SK-N-SH (cell line): ENCODE results near the gene KRT39. TPM values are rescaled to one million over a fixed set of nuclear protein-coding genes. Genes with fewer than 3 reads are reported as not detected.

Experiments used
- CTCF ChIA-PET: fragments of 300-600, 350-600 bp; formaldehyde crosslinking; extraction: SDS; loops from one replicate; lab custom pipeline; 2021; lab: Yijun Ruan, JAX
- POLR2A ChIA-PET: fragments of 350-600 bp; sonication (Branson Sonifier 250); formaldehyde crosslinking; extraction: SDS; loops from one replicate; lab custom pipeline; 2020; ENCODE audit warnings: antibody characterized with exemption, inconsistent platforms; lab: Yijun Ruan, JAX
- DNase-seq: peaks from one replicate; pipeline ENCODE4 v3.0.0; 2012
- H2AFZ ChIP-seq: fragments of 200-600 bp; sonication (generic); 2 replicates; pipeline ENCODE4 v1.8.1; 2016; ENCODE audit warnings: antibody characterized with exemption, mild to moderate bottlenecking, low read depth
- H3F3A ChIP-seq: fragments of 200-600 bp; sonication (generic); replicated peaks from 2 replicates; pipeline ENCODE3; 2016; ENCODE audit warnings: antibody characterized with exemption, mild to moderate bottlenecking; ENCODE audit not compliant: insufficient read depth
- H3K27ac ChIP-seq, 2 experiments: fragments of 200-500 bp in 1 of 2; fragments of 200-600 bp in 1 of 2; sonication (Bioruptor generic) in 1 of 2; sonication (generic), shearing (Covaris generic) in 1 of 2; 2 replicates each; pipeline versions ENCODE4 v1.5.1 to v1.6.1; 2014 to 2016; ENCODE audit warnings: low read depth in 2 of 2, inconsistent platforms in 1 of 2, low read length in 1 of 2, mild to moderate bottlenecking in 1 of 2, mixed read lengths in 1 of 2
- H3K27me3 ChIP-seq: fragments of 200-600 bp; sonication (generic), shearing (Covaris generic); 2 replicates; pipeline ENCODE4 v1.6.1; 2016; ENCODE audit warnings: mixed run types; ENCODE audit not compliant: insufficient read depth
- H3K36me3 ChIP-seq, 2 experiments: fragments of 200-500 bp in 1 of 2; fragments of 200-600 bp in 1 of 2; sonication (Bioruptor generic) in 1 of 2; sonication (generic) in 1 of 2; replicated peaks in 1 of 2; 2 replicates each; pipeline versions ENCODE3 to v1.5.1; 2014 to 2016; ENCODE audit warnings: low read length in 1 of 2, mild to moderate bottlenecking in 1 of 2; ENCODE audit not compliant: insufficient read depth in 2 of 2, control insufficient read depth in 1 of 2
- H3K4me1 ChIP-seq, 2 experiments: fragments of 200-500 bp in 1 of 2; fragments of 200-600 bp in 1 of 2; sonication (Bioruptor generic) in 1 of 2; sonication (generic), shearing (Covaris generic) in 1 of 2; 2 replicates each; pipeline versions ENCODE4 v1.5.1 to v1.6.1; 2014 to 2016; ENCODE audit warnings: low read depth in 1 of 2, low read length in 1 of 2, mixed run types in 1 of 2; ENCODE audit not compliant: insufficient read depth in 2 of 2, control insufficient read depth in 1 of 2
- H3K4me2 ChIP-seq: fragments of 200-600 bp; sonication (generic), shearing (Covaris generic); 2 replicates; pipeline ENCODE4 v1.6.1; 2017; ENCODE audit warnings: mixed run types
- H3K4me3 ChIP-seq, 2 experiments: fragments of 200-500 bp in 1 of 2; fragments of 200-600 bp in 1 of 2; sonication (Bioruptor generic) in 1 of 2; sonication (generic), shearing (Covaris generic) in 1 of 2; 2 replicates each; pipeline versions ENCODE4 v1.5.1 to v1.8.1; 2014 to 2016; ENCODE audit warnings: low read depth in 2 of 2, inconsistent platforms in 1 of 2, low read length in 1 of 2, mild to moderate bottlenecking in 1 of 2, mixed read lengths in 1 of 2, moderate library complexity in 1 of 2
- H3K79me2 ChIP-seq: fragments of 200-600 bp; sonication (generic); 2 replicates; pipeline ENCODE4 v1.8.1; 2017; ENCODE audit warnings: mild to moderate bottlenecking; ENCODE audit not compliant: insufficient read depth
- H3K9ac ChIP-seq: fragments of 200-600 bp; sonication (generic); 2 replicates; pipeline ENCODE4 v1.6.1; 2017; ENCODE audit warnings: mixed run types
- H3K9me2 ChIP-seq: fragments of 200-600 bp; sonication (generic); 2 replicates; pipeline ENCODE4 v1.6.1; 2017; ENCODE audit warnings: mixed run types
- H3K9me3 ChIP-seq: fragments of 200-600 bp; sonication (generic); 2 replicates; pipeline ENCODE4 v1.6.1; 2017; ENCODE audit warnings: mixed run types, mild to moderate bottlenecking, moderate library complexity
- H4K20me1 ChIP-seq: fragments of 200-600 bp; sonication (generic); 2 replicates; pipeline ENCODE4 v1.6.1; 2017; ENCODE audit warnings: mild to moderate bottlenecking, mixed run types; ENCODE audit not compliant: insufficient read depth
- CHD2 ChIP-seq: fragments of 150-350 bp; IDR thresholded peaks from 2 replicates; pipeline ENCODE4 v1.6.1; 2018; ENCODE audit warnings: low read length; ENCODE audit not compliant: partially characterized antibody
- CTCF ChIP-seq: fragments of 200-600 bp; sonication (generic); IDR thresholded peaks from 2 replicates; pipeline ENCODE4 v1.6.1; 2017; ENCODE audit warnings: antibody characterized with exemption, mild to moderate bottlenecking, moderate library complexity
- ELF1 ChIP-seq: IDR thresholded peaks from 2 replicates; pipeline ENCODE4 v1.4.0; 2012
- FOSL2 ChIP-seq: IDR thresholded peaks from 2 replicates; pipeline ENCODE4 v1.4.0; 2012; ENCODE audit warnings: low read depth, mild to moderate bottlenecking, moderate library complexity, borderline replicate concordance
- GABPA ChIP-seq: IDR thresholded peaks from 2 replicates; pipeline ENCODE4 v1.4.0; 2012; ENCODE audit warnings: low read depth, mild to moderate bottlenecking
- IRF3 ChIP-seq: fragments of 150-350 bp; IDR thresholded peaks from 2 replicates; pipeline ENCODE4 v1.6.1; 2016; ENCODE audit warnings: mild to moderate bottlenecking, low read depth, low read length
- JUND ChIP-seq: IDR thresholded peaks from 2 replicates; pipeline ENCODE4 v1.4.0; 2012
- MAX ChIP-seq: IDR thresholded peaks from 2 replicates; pipeline ENCODE4 v1.4.0; 2012; ENCODE audit warnings: low read depth
- MEF2A ChIP-seq: IDR thresholded peaks from 2 replicates; pipeline ENCODE4 v1.4.0; 2012; ENCODE audit warnings: low read depth, borderline replicate concordance
- NFIC ChIP-seq: IDR thresholded peaks from 2 replicates; pipeline ENCODE4 v1.4.0; 2012; ENCODE audit warnings: borderline replicate concordance
- NRF1 ChIP-seq: IDR thresholded peaks from 2 replicates; pipeline ENCODE4 v1.6.1; 2012; ENCODE audit warnings: low read depth, mild to moderate bottlenecking, low read length
- POLR2AphosphoS5 ChIP-seq: IDR thresholded peaks from 2 replicates; pipeline ENCODE4 v1.6.1; 2012; ENCODE audit warnings: low read depth, low read length
- RAD21 ChIP-seq: IDR thresholded peaks from 2 replicates; pipeline ENCODE4 v1.6.1; 2012; ENCODE audit warnings: mild to moderate bottlenecking, low read length
- RCOR1 ChIP-seq: fragments of 150-350 bp; IDR thresholded peaks from 2 replicates; pipeline ENCODE4 v1.6.1; 2017; ENCODE audit warnings: antibody characterized with exemption, low read length
- RFX5 ChIP-seq: IDR thresholded peaks from 2 replicates; pipeline ENCODE4 v1.6.1; 2012; ENCODE audit warnings: mild to moderate bottlenecking, improper control_type of control experiment, low read length
- RXRA ChIP-seq: IDR thresholded peaks from 2 replicates; pipeline ENCODE4 v1.4.0; 2012; ENCODE audit warnings: low read depth, mild to moderate bottlenecking, borderline replicate concordance
- SIN3A ChIP-seq: IDR thresholded peaks from 2 replicates; pipeline ENCODE4 v1.6.1; 2012; ENCODE audit warnings: low read depth, mild to moderate bottlenecking, low read length, moderate library complexity, borderline replicate concordance
- TAF1 ChIP-seq: IDR thresholded peaks from 2 replicates; pipeline ENCODE4 v1.6.1; 2012; ENCODE audit warnings: low read depth, mild to moderate bottlenecking, low read length, moderate library complexity, borderline replicate concordance
- USF1 ChIP-seq: IDR thresholded peaks from 2 replicates; pipeline ENCODE4 v1.4.0; 2012; ENCODE audit warnings: low read depth, borderline replicate concordance
- ZBTB33 ChIP-seq: IDR thresholded peaks from 2 replicates; pipeline ENCODE4 v1.4.0; 2012; ENCODE audit warnings: low read depth, borderline replicate concordance
- WGBS: methylation state at CpG from one replicate; pipeline ENCODE4 v1.1.6; 2017; ENCODE audit warnings: low lambda C conversion rate; 5-methylcytosine and 5-hydroxymethylcytosine counted together
- polyA plus RNA-seq, 3 experiments: library from polyadenylated mRNA; depleted of rRNA; stranded (reverse); fragments of >200 nt; gene quantifications; 2 replicates each; pipeline ENCODE4 v1.2.3, GENCODE V29; 2012

The KRT39 gene
- polyA plus RNA-seq, 1 of the 3 experiments (the other 2 are of a cell fraction), result not detected

- H2AFZ ChIP-seq, result no peak overlapping the region
Observed at GRCh38 chr17:40932608-40933007, 34.1 kb downstream of the KRT39 start.

GRCh38 chr17:40931311-40931710, 35.4 kb downstream of the KRT39 start:
- POLR2A ChIA-PET, result no interaction called here
- no peak overlapping the region for H3K4me3 ChIP-seq
- no peak overlapping the region for H2AFZ ChIP-seq
- no peak for TF ChIP-seq RAD21
- TF ChIP-seq ELF1, result no peak
- TF ChIP-seq USF1, result no peak
- no peak for TF ChIP-seq IRF3
- no peak for TF ChIP-seq SIN3A
- no peak for TF ChIP-seq MAX
- no peak for TF ChIP-seq RCOR1
- no peak for TF ChIP-seq CHD2
- TF ChIP-seq FOSL2, result no peak
- TF ChIP-seq NFIC, result no peak
- no peak for TF ChIP-seq NRF1

More at GRCh38 chr17:40932608-40933007, 34.1 kb downstream of the KRT39 start:
- DNase-seq, result no peak
- no peak overlapping the region for H3K4me2 ChIP-seq
- CTCF ChIA-PET, result interaction anchor here (1.6 kb wide), 1 partner anchor 730 kb away, joined by 5 read pairs; no protein-coding TSS in a partner anchor
- WGBS, result 11% methylated on average over 2 of the region's 2 CpGs
- no peaks in the 10 kb centered on the region for H3K9me3 ChIP-seq
- no peaks in the 10 kb centered on the region for H3K79me2 ChIP-seq
- POLR2A ChIA-PET, result no interaction called here
- no peak overlapping the region for H3K9ac ChIP-seq
- no peaks in the 10 kb centered on the region for H3K36me3 ChIP-seq
- peaks cover 73% of the 10 kb centered on the region for H3K27me3 ChIP-seq
- H3K27ac ChIP-seq, result no peak overlapping the region
- H3K4me1 ChIP-seq, result no peaks in the 10 kb centered on the region
- no peak overlapping the region for H3K4me3 ChIP-seq
- H3F3A ChIP-seq, result no peaks in the 10 kb centered on the region
- H4K20me1 ChIP-seq, result no peaks in the 10 kb centered on the region
- TF ChIP-seq ZBTB33 (no peak), CHD2 (no peak), JUND (no peak), FOSL2 (no peak), MEF2A (no peak), GABPA (no peak), POLR2AphosphoS5 (no peak), RXRA (no peak), TAF1 (no peak), RFX5 (no peak), SIN3A (no peak), CTCF (no peak)
- TF ChIP-seq, all 33 proteins: peak for 0
- H3K9me2 ChIP-seq, result no peaks in the 10 kb centered on the region

More at GRCh38 chr17:40931311-40931710, 35.4 kb downstream of the KRT39 start:
- no peak overlapping the region for H3K27ac ChIP-seq
- H3K4me2 ChIP-seq, result no peak overlapping the region
- WGBS, result 10% methylated on average over 3 of the region's 3 CpGs
- DNase-seq, result no peak
- H4K20me1 ChIP-seq, result no peaks in the 10 kb centered on the region
- no peaks in the 10 kb centered on the region for H3K9me3 ChIP-seq
- CTCF ChIA-PET, result interaction anchor here (1.6 kb wide), 1 partner anchor 732 kb away, joined by 5 read pairs; no protein-coding TSS in a partner anchor
- no peaks in the 10 kb centered on the region for H3K36me3 ChIP-seq
- no peaks in the 10 kb centered on the region for H3K79me2 ChIP-seq
- no peak overlapping the region for H3K9ac ChIP-seq
- peaks cover 70% of the 10 kb centered on the region for H3K27me3 ChIP-seq
- H3K9me2 ChIP-seq, result no peaks in the 10 kb centered on the region
- H3K4me1 ChIP-seq, result no peaks in the 10 kb centered on the region
- no peaks in the 10 kb centered on the region for H3F3A ChIP-seq
